Transverse colon (tissue), 4 donors: Measurements from ENCODE around the gene TNRC6C.

ENCODE experiments used
- EP300 ChIP-seq: sonication (generic); formaldehyde crosslinking; IDR thresholded peaks from one replicate; pipeline ENCODE4 v1.6.1; 2017; ENCODE audit warnings: antibody characterized with exemption, low read depth
- POLR2A ChIP-seq: fragments of 450-650 bp; IDR thresholded peaks from one replicate; pipeline ENCODE4 v1.6.1; 2016; ENCODE audit warnings: antibody characterized with exemption, mild to moderate bottlenecking, moderate library complexity
- POLR2AphosphoS5 ChIP-seq, 3 donors: sonication (generic); formaldehyde crosslinking; IDR thresholded peaks; one replicate each; pipeline ENCODE4 v1.6.1; 2016; ENCODE audit warnings: antibody characterized with exemption in 3 of 3
- TF ChIP-seq, protein P1 (sequence below), 5 experiments: fragments of 200-600 bp in 3 of 5; fragments of 450-650 bp in 2 of 5; sonication (generic) in 3 of 5; IDR thresholded peaks; 1 replicate in 2 of 5; 2 replicates in 3 of 5; pipeline ENCODE4 v1.5.1; 2016 to 2017; ENCODE audit warnings: antibody characterized with exemption in 5 of 5, inconsistent platforms in 3 of 5, mild to moderate bottlenecking in 2 of 5, moderate library complexity in 1 of 5

DNA sequence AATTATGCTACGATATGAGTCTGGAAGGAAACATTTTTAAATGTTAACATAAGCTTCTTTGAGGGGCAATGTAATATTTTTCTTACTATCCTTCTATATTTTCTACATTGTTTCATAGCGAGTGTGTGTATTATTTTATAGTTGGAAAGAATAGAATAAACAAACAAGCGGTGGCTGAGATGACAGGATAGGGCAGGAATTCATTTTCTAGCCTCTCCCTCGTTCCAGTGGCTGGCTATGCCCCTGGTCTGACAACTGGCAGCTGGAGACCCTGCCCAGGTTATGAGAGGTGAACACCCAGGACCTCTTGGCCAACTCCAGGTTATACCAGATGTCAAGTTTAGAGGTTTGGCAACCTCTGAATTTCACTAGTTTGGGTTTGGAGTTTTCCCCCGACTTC is 14.5 kb upstream of the TNRC6C start:
- TF ChIP-seq, protein P1, sequence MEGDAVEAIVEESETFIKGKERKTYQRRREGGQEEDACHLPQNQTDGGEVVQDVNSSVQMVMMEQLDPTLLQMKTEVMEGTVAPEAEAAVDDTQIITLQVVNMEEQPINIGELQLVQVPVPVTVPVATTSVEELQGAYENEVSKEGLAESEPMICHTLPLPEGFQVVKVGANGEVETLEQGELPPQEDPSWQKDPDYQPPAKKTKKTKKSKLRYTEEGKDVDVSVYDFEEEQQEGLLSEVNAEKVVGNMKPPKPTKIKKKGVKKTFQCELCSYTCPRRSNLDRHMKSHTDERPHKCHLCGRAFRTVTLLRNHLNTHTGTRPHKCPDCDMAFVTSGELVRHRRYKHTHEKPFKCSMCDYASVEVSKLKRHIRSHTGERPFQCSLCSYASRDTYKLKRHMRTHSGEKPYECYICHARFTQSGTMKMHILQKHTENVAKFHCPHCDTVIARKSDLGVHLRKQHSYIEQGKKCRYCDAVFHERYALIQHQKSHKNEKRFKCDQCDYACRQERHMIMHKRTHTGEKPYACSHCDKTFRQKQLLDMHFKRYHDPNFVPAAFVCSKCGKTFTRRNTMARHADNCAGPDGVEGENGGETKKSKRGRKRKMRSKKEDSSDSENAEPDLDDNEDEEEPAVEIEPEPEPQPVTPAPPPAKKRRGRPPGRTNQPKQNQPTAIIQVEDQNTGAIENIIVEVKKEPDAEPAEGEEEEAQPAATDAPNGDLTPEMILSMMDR (IDR thresholded peaks at IDR 0.05): no peak
- TF ChIP-seq POLR2AphosphoS5 (IDR thresholded peaks at IDR 0.05) (no peak), POLR2A (no peak), EP300 (no peak)
